DND-41 (cell line): ENCODE results near the gene CCDC6.

ENCODE experiments used
- EZH2 ChIP-seq: IDR thresholded peaks from 3 replicates; pipeline ENCODE4 v1.6.1; 2012; ENCODE audit warnings: borderline replicate concordance, low read depth, mild to moderate bottlenecking, moderate library complexity, low read length, inconsistent platforms; ENCODE audit not compliant: severe bottlenecking
- TF ChIP-seq, protein P1 (sequence below): IDR thresholded peaks from 2 replicates; pipeline ENCODE4 v1.5.1; 2012; ENCODE audit warnings: borderline replicate concordance, low read length, moderate library complexity, mild to moderate bottlenecking; ENCODE audit not compliant: poor library complexity, severe bottlenecking; ENCODE audit errors: extremely low read depth

DNA sequence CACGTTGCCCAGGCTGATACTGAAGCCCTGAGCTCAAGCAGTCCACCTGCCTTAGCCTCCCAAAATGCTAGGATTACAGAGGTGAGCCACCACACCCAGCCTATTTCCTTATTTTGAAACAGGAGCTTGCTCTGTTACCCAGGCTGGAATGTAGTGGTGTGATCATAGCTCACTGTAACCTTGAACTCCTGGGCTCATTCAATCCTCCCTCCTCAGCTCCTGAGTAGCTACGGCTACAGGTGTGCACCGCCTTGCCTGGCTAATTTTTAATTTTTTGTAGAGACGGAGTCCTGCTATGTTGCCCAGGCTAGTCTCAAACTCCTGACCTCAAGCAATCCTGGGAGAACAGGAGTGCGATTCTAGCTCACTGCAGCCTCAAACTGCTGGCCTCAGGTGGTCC lies 164.8 kb downstream of the CCDC6 start:
- TF ChIP-seq, protein P1, sequence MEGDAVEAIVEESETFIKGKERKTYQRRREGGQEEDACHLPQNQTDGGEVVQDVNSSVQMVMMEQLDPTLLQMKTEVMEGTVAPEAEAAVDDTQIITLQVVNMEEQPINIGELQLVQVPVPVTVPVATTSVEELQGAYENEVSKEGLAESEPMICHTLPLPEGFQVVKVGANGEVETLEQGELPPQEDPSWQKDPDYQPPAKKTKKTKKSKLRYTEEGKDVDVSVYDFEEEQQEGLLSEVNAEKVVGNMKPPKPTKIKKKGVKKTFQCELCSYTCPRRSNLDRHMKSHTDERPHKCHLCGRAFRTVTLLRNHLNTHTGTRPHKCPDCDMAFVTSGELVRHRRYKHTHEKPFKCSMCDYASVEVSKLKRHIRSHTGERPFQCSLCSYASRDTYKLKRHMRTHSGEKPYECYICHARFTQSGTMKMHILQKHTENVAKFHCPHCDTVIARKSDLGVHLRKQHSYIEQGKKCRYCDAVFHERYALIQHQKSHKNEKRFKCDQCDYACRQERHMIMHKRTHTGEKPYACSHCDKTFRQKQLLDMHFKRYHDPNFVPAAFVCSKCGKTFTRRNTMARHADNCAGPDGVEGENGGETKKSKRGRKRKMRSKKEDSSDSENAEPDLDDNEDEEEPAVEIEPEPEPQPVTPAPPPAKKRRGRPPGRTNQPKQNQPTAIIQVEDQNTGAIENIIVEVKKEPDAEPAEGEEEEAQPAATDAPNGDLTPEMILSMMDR = no peak
- no peak for TF ChIP-seq EZH2
